SK-N-MC (cell line): ENCODE results near the gene ANKRD42.

ENCODE experiments used
- EZH2 ChIP-seq: fragments of 200-600 bp; sonication (generic); IDR thresholded peaks from one replicate; pipeline ENCODE4 v1.6.1; 2017; ENCODE audit warnings: antibody characterized with exemption
- POLR2AphosphoS5 ChIP-seq: IDR thresholded peaks from 2 replicates; pipeline ENCODE4 v1.6.1; 2012; ENCODE audit warnings: mild to moderate bottlenecking, low read depth, low read length, borderline replicate concordance

DNA sequence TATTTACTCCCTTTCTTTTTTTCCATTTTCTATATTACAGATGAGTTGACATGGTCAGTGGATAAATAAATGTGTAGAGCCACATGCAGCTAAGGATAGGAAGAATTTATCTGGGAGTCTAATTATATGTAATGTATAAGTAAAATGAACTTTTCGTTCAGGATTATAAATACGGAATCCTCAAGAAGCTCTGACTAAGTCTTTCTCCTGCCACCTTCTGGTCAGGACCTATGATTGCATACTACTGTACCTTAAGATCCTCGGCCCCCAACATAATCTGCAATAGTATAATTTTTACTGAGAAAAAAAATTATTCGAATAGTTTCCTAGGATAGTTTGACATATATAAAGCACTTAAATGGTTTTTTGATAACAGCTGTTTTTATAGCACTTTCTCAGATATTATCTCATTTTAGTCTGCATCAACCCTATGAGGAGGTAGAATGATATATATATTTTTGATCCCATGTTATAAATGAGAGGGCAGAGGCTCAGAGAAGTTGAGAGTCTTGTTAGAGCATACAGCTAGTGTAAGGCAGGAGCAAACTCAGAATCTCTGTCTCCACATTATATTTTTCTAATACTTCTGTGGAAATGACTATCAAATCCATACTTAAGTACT, 56.6 kb downstream of the ANKRD42 start:
- TF ChIP-seq EZH2, result no peak
- no peak for TF ChIP-seq POLR2AphosphoS5
